ENCODE results near the gene PXMP4.

The PXMP4 gene

GRCh38 chr20:33716498-33716897, 3.6 kb downstream of the PXMP4 start:
- H3K4me3 ChIP-seq (ENCODE audit: low read depth, low read length): no peak overlapping the region
- in situ Hi-C loops (cut with HindIII; ENCODE audit: low sequenced_read_pairs): no loop called here
- TF ChIP-seq CTCF (IDR thresholded peaks at IDR 0.05; ENCODE audit: low read depth, low read length, missing control alignments): no peak
- no peak for DNase-seq (ENCODE audit: low read depth)

- H3K4me3 ChIP-seq (ENCODE audit: low read depth, low read length): no peak overlapping the region
- no peak for TF ChIP-seq CTCF (IDR thresholded peaks at IDR 0.05; ENCODE audit: low read depth, low read length, missing control alignments)
- DNase-seq (ENCODE audit: low read depth): no peak
- in situ Hi-C loops (cut with HindIII; ENCODE audit: low sequenced_read_pairs): no loop called here
These were observed 6.2 kb downstream of the PXMP4 start for GRCh38 chr20:33713865-33714367.

- in situ Hi-C loops (cut with HindIII; ENCODE audit: low sequenced_read_pairs): no loop called here
- H3K4me3 ChIP-seq (ENCODE audit: low read depth, low read length): no peak overlapping the region
- TF ChIP-seq CTCF (IDR thresholded peaks at IDR 0.05; ENCODE audit: low read depth, low read length, missing control alignments): no peak
- no peak for DNase-seq (ENCODE audit: low read depth)
These were observed 8.7 kb downstream of the PXMP4 start for GRCh38 chr20:33711446-33711738.

- TF ChIP-seq CTCF (IDR thresholded peaks at IDR 0.05; ENCODE audit: low read depth, low read length, missing control alignments): no peak
- in situ Hi-C loops (cut with HindIII; ENCODE audit: low sequenced_read_pairs): no loop called here
- no peak for DNase-seq (ENCODE audit: low read depth)
- no peak overlapping the region for H3K4me3 ChIP-seq (ENCODE audit: low read depth, low read length)
These were observed 9.2 kb downstream of the PXMP4 start for GRCh38 chr20:33710681-33711445.

- H3K4me3 ChIP-seq (ENCODE audit: low read depth, low read length): no peak overlapping the region
- in situ Hi-C loops (cut with HindIII; ENCODE audit: low sequenced_read_pairs): no loop called here
- TF ChIP-seq CTCF (IDR thresholded peaks at IDR 0.05; ENCODE audit: low read depth, low read length, missing control alignments): no peak
These were observed 10.1 kb downstream of the PXMP4 start for GRCh38 chr20:33709905-33710541.

GRCh38 chr20:33709398-33709797, 10.7 kb downstream of the PXMP4 start:
- H3K4me3 ChIP-seq (ENCODE audit: low read depth, low read length): no peak overlapping the region
- TF ChIP-seq CTCF (IDR thresholded peaks at IDR 0.05; ENCODE audit: low read depth, low read length, missing control alignments): no peak
- in situ Hi-C loops (cut with HindIII; ENCODE audit: low sequenced_read_pairs): no loop called here
- DNase-seq (ENCODE audit: low read depth): no peak

More at GRCh38 chr20:33709905-33710541, 10.1 kb downstream of the PXMP4 start:
- no peak for DNase-seq (ENCODE audit: low read depth)

Measured in astrocyte of the cerebellum (primary cell).